ENCODE results near the gene TRIO.

The TRIO gene

DNA sequence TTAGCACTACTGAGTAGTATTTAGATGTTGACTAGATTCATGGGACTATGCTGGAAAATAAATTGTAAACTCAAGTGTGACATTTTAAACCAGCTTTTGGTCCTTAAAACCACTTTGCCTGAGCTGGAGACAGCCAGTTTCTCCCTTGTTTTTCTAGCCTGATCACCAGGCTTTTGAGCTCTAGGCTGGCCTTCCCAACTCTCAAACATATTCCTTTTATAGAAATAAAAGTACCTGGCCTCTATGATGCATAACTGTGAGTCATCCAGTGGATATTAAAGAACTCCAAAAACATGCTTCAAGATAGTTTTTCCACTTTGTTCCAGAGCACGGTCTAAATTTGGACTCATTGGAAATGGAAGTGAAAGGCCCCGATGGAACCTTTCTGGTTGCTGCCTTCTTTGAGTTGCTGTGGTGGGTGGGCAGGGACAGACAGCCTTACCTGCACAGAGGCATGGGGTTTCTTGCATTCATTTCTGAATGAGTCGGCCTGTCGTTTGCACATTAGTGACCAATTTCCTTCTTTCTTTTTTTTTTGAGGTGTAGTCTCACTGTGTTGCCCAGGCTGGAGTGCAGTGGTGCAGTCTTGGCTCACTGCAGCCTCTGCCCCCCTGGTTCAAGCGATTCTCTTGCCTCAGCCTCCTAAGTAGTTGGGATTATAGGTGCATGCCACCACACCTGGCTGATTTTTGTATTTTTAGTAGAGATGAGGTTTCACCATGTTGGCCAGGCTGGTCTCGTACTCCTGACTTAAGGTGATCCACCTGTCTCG lies 43.1 kb downstream of the TRIO start:
- H3K27ac ChIP-seq, result no peak overlapping the region
- no peaks in the 10 kb centered on the region for H3K4me1 ChIP-seq
- H3K4me3 ChIP-seq (ENCODE audit: low read depth, low read length), result no peak overlapping the region

GRCh38 chr5:14187157-14187556 lies 44.0 kb downstream of the TRIO start:
- no peak overlapping the region for H3K4me3 ChIP-seq (ENCODE audit: low read depth, low read length)
- H2AFZ ChIP-seq, result no peak overlapping the region
- no peak overlapping the region for H3K4me2 ChIP-seq (ENCODE audit: low read length)
- no peak overlapping the region for H3K9ac ChIP-seq
- TF ChIP-seq CTCF (IDR thresholded peaks at IDR 0.05), result no peak
- peaks cover 5% of the 10 kb centered on the region for H3K79me2 ChIP-seq
- H3K4me1 ChIP-seq, result no peaks in the 10 kb centered on the region
- H3K9me3 ChIP-seq (ENCODE audit: control insufficient read depth, low read length), result no peaks in the 10 kb centered on the region
- no peaks in the 10 kb centered on the region for H3K36me3 ChIP-seq (ENCODE audit: control insufficient read depth, insufficient read depth, low read length)
- no peak overlapping the region for H3K27ac ChIP-seq
- H3K27me3 ChIP-seq (ENCODE audit: control insufficient read depth, insufficient read depth, low read length), result no peaks in the 10 kb centered on the region

More for the DNA sequence above, 43.1 kb downstream of the TRIO start:
- Histone ChIP-seq H2AFZ (no peak overlapping the region), H3K9me3 (ENCODE audit: control insufficient read depth, low read length) (no peaks in the 10 kb centered on the region), H3K79me2 (peaks cover 11% of the 10 kb centered on the region), H3K9ac (no peak overlapping the region), H3K4me2 (ENCODE audit: low read length) (no peak overlapping the region), H3K36me3 (ENCODE audit: control insufficient read depth, insufficient read depth, low read length) (no peaks in the 10 kb centered on the region), H3K27me3 (ENCODE audit: control insufficient read depth, insufficient read depth, low read length) (no peaks in the 10 kb centered on the region)
- no peak for TF ChIP-seq CTCF (IDR thresholded peaks at IDR 0.05)

GRCh38 chr5:14187660-14188059 lies 44.5 kb downstream of the TRIO start:
- no peak for TF ChIP-seq CTCF (IDR thresholded peaks at IDR 0.05)
- Histone ChIP-seq H3K27ac (no peak overlapping the region), H2AFZ (no peak overlapping the region), H3K79me2 (peaks cover 5% of the 10 kb centered on the region), H3K9ac (no peak overlapping the region), H3K27me3 (ENCODE audit: control insufficient read depth, insufficient read depth, low read length) (no peaks in the 10 kb centered on the region), H3K4me3 (ENCODE audit: low read depth, low read length) (no peak overlapping the region), H3K4me2 (ENCODE audit: low read length) (no peak overlapping the region), H3K36me3 (ENCODE audit: control insufficient read depth, insufficient read depth, low read length) (no peaks in the 10 kb centered on the region), H3K4me1 (no peaks in the 10 kb centered on the region), H3K9me3 (ENCODE audit: control insufficient read depth, low read length) (no peaks in the 10 kb centered on the region)

DNA sequence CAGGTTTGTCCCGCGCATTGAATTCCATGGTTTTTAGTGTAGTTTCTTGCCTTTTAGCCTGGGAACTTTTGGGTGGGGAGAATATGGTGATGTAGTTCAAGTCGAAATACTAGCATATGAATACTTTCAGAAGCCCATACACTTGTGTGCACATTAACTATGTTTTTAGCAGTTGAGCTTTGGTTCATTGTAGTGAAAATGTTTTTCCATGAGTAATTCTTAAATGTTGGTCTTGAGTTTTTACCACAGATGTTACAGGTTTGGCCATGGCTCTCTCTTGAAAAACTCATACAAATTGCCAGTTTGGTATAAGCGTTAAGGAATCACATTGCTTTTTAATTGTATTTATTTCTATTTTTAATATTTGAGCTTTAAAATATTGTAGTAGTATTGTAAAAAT lies 45.6 kb downstream of the TRIO start:
- no peak overlapping the region for H3K4me2 ChIP-seq (ENCODE audit: low read length)
- no peaks in the 10 kb centered on the region for H3K36me3 ChIP-seq (ENCODE audit: control insufficient read depth, insufficient read depth, low read length)
- no peak overlapping the region for H3K27ac ChIP-seq
- H3K9ac ChIP-seq, result no peak overlapping the region
- H2AFZ ChIP-seq, result no peak overlapping the region
- H3K9me3 ChIP-seq (ENCODE audit: control insufficient read depth, low read length), result no peaks in the 10 kb centered on the region
- no peak overlapping the region for H3K4me3 ChIP-seq (ENCODE audit: low read depth, low read length)
- no peaks in the 10 kb centered on the region for H3K27me3 ChIP-seq (ENCODE audit: control insufficient read depth, insufficient read depth, low read length)
- H3K79me2 ChIP-seq, result peaks cover 4% of the 10 kb centered on the region
- no peaks in the 10 kb centered on the region for H3K4me1 ChIP-seq
- no peak for TF ChIP-seq CTCF (IDR thresholded peaks at IDR 0.05)

DNA sequence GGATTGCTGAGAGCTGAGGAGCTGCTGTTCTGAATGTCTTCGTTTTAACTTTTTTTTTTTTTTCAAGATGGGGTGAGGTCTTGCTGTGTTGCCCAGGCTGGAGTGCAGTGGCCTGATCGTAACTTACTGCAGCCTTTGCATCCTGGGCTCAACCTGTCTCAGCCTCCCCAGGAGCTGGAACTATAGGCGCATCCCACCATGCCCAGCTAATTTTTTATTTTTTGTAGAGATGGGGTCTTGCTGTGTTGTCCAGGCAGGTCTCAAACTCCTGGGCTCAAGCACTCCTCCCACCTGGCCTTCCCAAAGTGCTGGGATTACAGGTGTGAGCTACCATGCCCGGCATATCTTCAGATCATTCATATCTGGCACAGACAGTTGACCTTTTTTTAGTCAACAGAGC lies 46.5 kb downstream of the TRIO start:
- no peak overlapping the region for H3K27ac ChIP-seq
- no peak for TF ChIP-seq CTCF (IDR thresholded peaks at IDR 0.05)

More for the DNA sequence above, 46.5 kb downstream of the TRIO start:
- Histone ChIP-seq H3K36me3 (ENCODE audit: control insufficient read depth, insufficient read depth, low read length) (no peaks in the 10 kb centered on the region), H3K9me3 (ENCODE audit: control insufficient read depth, low read length) (no peaks in the 10 kb centered on the region), H2AFZ (no peak overlapping the region), H3K9ac (no peak overlapping the region), H3K79me2 (peaks cover 5% of the 10 kb centered on the region), H3K27me3 (ENCODE audit: control insufficient read depth, insufficient read depth, low read length) (no peaks in the 10 kb centered on the region), H3K4me2 (ENCODE audit: low read length) (no peak overlapping the region), H3K4me1 (no peaks in the 10 kb centered on the region), H3K4me3 (ENCODE audit: low read depth, low read length) (no peak overlapping the region)
